8988T (cell line): Measurements from ENCODE around the gene OR4E2.
"Not testable (repeated sequence)": the region's sequence is repeated elsewhere in the genome, so short reads cannot be mapped to it uniquely, and the experiment has no call there.

Source experiments
- DNase-seq: peaks from one replicate; pipeline ENCODE4 v3.0.0; 2011

Gene OR4E2, protein sequence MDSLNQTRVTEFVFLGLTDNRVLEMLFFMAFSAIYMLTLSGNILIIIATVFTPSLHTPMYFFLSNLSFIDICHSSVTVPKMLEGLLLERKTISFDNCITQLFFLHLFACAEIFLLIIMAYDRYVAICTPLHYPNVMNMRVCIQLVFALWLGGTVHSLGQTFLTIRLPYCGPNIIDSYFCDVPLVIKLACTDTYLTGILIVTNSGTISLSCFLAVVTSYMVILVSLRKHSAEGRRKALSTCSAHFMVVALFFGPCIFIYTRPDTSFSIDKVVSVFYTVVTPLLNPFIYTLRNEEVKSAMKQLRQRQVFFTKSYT

DNA sequence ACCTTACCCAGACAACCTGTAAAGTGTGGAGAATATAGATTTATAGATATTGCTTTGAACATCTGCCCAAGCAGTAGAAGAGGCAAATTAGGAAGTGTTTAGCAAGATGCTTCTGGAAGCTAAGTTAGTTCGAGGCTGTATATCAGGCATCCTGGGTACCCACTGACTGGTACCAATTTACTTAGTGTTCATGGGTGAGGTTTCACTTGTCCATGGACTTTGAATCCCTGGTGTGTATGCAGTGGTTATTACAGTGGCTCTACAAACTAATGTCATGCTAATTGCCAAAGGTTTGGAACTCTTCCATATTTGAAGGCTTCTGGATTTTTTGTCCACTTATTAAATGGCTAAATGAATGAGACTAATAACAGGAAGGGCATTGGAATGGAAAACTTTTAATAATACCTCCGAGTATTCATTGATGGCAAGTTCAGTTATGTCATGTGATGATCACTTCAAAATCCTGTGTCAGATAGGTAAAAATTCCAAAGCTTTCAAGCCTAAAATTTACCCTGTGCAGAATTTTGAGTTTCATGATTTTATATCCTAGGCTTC, at the start of gene OR4E2:
Gene OR4E2, plus strand, starts transcription at position 505 of the 555 bp plus-strand sequence. CDS start 11,248 bp downstream, outside the sequence.
- DNase-seq, result no peak

DNA sequence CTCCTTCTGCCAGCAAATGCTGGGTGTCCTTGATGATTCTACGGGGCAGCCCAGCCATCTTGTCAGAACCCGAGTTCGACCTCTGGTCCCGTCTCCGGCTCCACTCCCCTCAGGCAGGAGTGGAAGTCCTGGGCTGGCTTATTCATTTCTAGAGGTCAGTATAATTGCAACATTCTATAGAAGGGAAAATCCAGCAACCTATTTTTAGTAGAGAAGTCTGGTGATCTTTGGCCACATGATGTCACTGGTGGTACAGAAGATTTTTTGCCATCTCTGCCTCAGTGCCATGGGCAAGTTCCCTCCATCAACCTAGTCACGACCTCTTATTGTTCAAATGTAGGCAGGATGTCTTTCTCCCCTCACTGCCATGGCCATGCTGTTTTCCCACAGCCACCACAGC, 41.3 kb upstream of the OR4E2 start:
- no peak for DNase-seq

DNA sequence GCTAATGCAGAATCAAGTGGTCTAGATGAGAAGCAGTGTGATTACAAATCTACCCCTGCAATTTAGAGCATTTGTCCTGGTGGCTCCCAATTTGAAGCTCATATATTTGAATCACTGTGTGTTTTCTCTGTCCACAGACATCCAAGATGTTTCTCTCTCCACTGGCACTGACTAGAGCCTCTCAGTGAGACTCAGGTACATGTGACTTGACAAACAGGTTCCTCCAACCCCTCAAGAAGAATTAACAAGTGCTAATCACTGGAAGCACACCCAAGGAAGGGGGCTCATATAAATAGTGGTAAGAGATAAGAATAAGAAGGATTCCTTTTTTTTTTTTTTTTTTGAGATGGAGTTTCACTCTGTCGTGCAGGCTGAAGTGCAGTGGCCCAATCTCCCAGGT, 39.4 kb upstream of the OR4E2 start:
- DNase-seq, result no peak

DNA sequence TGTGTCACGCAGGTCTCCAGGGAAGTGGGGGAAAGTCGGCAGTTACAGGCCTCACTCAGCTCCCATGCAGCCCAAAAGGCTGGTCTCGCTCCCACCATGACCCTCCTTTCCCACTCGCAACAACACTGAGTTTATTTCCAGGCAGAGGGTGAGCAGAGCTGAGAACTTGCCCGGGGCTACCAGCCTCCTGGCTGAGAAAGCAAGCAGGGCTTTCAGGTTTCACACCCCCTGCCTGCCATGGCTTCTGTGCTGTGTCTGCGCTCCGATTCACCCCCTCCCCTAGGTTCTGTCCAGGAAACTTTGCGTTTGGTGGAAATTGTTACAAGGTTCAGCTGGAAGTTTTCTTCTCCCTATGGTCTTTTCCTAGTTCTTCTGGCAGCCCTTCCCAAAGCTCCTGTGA, 36.0 kb upstream of the OR4E2 start:
- DNase-seq, result no peak

DNA sequence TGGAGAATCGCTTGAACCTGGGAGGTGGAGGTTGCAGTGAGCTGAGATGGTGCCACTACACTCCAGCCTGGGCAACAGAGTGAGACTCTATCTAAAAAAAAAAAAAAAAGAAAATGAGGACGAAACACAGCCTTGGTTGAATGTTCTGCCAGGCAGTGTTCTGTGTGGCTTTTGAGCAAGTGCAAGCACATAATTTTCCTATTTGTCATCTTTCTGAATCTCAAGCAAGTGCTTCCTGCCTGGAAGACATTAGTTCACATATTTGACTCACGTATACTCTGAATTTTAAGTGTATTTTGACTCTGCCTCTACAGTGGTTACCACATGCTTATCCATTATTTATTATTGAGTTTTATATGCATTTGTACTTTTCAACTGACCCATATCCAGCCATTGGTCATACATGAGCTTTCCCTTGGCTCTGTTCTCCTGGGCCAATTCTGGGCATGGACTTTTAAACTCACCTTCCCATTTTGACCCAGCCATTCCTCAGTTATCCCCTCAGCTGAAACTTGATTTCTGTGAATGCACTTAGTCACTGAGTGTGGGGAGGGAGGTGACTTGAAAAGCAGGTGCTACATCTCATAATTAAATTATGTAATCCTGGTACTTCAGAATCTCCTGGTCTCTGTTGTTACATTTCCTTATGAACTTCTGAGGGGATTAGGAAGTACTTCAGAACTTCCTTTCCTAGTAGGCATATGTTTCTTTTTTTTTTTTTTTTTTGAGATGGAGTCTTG, 27.0 kb upstream of the OR4E2 start:
- no peak for DNase-seq

DNA sequence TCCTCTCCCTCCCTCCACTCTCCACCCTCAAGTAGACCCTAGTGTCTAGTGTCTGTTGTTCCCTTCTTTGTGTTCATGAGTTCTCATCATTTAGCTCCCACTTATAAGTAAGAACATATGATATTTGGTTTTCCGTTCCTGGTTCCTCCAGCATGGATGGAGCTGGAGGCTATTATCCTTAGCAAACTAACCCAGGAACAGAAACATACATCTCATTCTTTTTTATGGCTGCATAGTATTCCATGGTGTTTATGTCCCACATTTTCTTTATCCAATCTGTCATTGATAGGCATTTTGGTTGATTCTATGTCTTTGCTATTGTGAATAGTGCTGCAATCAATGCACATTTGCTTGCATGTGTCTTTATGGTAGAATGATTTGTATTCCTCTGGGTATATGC, 23.1 kb upstream of the OR4E2 start:
- not testable (repeated sequence) for DNase-seq

DNA sequence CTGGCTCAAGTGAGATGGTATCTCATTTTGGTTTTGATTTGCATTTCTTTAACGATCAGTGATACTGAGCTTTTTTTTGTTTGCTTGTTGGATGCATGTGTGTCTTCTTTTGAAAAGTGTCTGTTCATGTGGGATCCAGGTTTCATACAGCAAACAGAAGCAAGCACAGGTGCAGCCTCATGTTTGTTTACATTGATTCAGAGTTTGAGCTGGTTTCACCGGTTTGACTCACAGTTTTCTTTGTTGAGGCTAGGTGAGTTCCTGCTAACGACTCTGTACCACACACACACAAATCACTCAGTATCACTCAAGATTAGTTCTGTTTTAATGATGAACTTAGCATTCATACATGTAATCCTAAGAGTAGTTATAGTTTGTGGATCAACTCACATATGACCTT, 22.6 kb upstream of the OR4E2 start:
- DNase-seq, result no peak

DNA sequence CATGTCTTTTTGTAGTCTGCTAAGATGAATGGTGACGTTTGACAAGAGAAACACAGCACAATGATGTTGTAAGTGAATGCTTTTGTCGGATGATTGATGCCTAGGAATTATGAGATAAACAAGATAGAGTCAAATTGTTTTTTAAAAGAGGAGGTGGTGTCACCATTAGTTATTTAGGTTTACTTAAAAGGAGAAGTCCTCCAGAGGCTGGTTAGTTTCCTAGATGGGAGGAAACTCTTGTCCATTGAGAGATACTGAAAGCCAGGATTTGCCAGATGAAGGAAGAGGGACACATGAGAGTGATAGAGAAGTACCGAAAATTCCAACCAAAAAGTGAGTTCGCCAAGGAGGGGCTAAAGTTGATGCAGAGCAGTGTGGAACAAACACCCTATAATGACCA, 18.8 kb upstream of the OR4E2 start, which contains the start of gene OR10G2:
Gene OR10G2, minus strand, starts transcription at position 101 of the 400 bp plus-strand sequence. Its CDS starts 98 bp downstream, at position 3.
- no peak for DNase-seq

DNA sequence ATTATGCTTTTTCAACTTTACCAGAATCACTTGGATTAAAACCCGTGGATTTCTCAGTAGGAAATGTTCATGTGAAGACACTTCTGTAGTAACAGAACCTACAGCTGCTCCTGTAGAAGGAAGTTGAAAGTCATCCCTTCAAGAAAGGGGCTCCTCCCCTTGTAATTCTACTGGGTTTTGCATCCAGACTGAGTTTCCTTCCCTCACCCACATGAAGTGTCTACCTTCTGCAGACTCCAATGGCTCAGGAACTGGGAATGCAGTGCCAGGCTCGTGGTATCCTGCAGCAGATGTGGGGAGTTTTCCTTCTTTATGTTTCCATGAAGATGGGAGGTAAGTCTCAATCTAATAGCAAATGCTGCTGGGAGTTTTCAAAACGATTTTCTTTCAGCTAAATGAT, 11.0 kb upstream of the OR4E2 start:
- DNase-seq, result no peak

DNA sequence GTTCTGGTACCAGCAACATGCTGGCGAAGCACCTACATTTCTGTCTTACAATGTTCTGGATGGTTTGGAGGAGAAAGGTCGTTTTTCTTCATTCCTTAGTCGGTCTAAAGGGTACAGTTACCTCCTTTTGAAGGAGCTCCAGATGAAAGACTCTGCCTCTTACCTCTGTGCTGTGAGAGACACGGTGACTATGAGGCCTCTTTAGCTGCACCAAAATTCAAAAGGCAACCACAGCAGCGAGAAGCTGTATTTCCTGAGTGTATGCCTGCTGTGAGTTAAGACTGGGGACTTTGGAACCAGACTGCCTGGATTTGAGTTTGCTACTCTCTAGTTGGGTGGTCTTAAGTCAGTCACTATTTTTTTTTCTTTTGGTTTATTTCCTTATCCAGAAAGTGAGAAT, 10.2 kb upstream of the OR4E2 start:
- no peak for DNase-seq

DNA sequence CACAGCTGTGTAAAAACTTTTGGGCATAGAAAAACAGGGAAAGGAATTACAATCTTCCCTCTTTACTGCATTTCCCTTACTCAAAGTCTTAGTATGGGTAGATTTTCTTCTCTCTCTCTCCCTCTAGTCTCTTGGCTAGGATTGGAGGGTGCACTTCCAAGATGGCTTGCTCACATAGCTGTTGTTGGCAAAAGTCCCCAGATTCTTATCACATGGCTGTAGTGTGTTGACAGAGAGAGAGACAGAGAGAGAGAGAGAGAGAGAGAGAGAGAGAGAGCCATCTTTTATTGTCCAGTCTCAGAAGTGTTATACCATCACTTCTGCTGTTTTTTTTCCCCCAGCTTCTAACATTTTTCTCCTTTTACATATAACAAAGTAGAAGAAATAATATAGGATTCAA, 6.3 kb upstream of the OR4E2 start:
- DNase-seq, result no peak

DNA sequence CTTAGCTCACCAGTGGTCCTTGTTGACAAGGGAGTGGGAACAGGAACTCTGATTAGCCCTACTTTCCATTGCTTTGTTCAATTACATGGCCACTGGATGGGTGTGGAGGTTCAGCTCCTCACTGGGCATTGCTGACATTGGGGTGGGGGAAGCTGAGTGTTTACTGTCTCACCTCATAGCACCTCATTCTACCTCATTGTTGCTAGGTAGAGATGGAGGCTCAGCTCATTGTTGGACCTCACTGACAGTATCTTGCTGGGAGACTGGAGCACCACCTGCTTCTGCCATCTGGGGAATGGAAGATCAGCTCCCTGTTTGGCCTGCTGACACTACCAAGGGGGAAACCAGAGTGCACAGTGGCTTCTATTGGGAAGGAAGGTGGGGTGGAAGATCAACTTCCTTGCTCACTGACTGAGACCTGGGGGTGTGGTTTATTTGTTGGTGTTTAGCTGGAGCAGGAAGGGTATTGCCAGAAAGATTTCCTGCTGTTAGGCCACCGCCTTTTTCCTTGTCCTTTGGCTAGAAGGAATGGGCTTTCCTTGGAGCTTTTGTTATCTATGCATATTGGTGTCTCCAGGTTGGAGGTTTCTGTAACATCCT, 1.3 kb upstream of the OR4E2 start:
- no peak for DNase-seq

DNA sequence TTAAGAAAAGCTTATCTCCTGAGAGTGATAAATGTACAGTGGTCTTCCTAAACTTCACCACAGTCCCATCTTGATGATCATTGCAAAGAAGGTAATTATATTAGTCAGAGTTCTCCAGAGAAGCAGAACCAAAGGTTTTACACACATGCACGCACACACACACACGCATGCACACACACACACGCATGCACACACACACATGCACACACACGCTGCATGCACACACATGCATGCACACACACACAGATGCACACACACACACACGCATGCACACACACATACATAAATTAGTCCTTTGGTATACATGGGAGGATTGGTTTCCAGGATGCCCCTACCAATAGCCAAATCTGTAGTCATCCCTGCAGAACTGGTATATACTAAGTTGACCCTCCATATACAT, 580 bp downstream of the OR4E2 start:
- no peak for DNase-seq

DNA sequence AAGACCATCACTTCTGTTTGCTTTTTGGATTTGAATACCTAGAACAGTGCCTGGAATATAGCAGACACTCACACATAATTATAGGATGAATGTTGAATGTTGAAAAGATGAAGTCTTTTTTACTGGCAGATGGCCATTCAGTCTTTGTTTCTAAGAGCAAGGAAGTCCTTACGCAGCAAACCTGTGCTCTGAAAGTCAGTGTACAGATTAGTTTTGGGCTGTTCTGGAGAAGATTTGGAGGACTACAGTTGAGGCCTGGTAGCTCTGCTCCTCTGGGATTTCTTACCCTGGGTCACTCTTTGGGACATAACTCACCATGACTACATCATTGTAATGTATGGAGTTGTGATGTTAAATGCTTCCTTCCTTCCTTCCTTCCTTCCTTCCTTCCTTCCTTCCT, 3.3 kb downstream of the OR4E2 start:
- no peak for DNase-seq

DNA sequence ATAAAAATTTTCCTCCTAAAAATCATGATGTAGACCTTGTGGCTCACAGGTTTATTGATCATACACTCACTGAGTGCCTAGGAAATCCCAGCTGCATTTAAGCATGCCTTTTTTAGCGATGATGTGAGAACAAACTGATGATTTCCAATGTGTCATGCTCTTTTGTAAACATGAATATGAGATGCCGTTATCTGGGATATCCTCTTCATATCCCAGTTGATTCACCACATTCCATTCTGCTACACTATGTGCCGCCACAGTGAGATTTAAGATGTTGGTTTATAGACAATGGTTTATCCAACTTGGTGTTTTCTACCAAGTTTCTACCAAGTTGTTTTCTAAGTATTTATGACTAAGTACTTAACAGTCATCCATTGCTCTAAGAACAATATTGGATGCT, 14.7 kb downstream of the OR4E2 start:
- DNase-seq, result no peak

DNA sequence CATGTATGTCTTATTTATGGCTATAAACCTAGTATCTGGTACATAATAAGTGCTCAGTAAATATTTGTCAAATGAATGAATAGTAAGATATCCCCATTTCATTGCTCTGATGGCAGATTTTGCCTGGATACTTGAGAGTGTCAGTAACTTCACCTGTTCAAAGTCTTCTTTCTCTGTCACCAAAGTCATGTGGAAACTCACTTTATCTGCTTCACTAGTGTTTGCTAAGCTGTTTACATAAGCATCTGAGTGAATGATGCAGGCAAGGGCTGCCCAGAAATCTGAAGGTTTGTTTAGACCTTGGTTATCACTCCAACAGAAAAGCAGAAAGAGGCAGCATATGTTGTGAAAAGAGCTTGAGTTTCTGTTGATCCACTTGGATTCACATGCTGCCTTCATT, 15.6 kb downstream of the OR4E2 start:
- no peak for DNase-seq

DNA sequence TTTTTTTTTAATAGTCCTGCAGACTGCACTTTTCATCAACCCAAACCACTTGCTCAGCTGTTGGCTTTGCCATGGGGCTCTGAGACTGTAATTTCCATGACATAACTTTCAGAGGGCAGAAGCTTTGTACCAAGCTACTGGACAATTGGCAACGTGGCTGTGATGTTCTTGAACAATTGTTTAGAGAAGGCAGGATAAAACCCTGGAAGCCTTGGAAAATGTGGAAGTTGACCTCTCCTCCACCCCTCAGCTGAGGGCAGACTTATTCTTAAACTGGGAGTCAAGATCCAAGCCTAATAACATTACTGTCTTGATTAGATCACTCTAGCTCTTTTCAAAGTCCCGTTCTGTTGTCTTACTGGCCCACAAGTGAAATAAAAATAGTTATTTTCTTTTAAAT, 17.7 kb downstream of the OR4E2 start:
- no peak for DNase-seq

DNA sequence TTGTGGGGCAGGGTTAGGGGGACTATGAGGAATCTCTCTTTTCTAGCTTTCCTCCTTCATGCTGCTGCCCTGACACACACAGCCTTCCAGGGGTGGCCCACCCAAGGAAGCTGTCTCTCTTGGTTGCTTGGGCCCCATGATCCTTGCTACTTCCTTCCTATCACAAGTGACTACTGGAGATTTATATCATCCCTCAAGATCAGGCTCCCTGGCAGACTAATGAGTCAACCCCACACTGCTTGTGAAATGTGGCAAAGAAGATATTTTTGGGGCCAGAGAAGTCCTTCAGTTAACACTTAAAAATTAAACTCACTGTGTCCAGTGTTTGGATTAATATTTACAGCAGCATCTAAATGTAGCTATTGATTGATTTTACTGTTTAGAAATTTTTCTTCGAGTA, 18.5 kb downstream of the OR4E2 start:
- no peak for DNase-seq

DNA sequence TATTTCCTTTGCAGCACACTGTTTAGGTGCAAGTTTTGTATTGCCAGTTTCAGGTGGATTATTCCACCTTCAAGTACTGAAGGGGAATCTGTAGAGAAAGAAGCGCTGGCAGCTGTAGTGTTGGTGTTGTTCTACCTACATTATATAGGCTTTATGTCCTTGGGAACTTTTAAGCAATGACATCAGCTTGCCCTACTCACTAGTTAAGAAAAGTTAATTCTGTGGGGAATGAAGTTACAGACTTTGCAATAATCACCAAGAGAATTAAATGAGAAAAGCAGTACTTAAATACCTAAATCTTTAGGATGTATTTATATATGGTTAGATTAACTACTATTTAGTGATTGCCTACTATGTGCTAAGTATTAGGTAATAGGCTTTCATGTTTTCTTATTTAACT, 20.1 kb downstream of the OR4E2 start, which contains the start of gene OR4E1:
Gene OR4E1, minus strand, starts transcription at position 101 of the 400 bp plus-strand sequence. CDS start 2,883 bp downstream, outside the sequence.
- no peak for DNase-seq

DNA sequence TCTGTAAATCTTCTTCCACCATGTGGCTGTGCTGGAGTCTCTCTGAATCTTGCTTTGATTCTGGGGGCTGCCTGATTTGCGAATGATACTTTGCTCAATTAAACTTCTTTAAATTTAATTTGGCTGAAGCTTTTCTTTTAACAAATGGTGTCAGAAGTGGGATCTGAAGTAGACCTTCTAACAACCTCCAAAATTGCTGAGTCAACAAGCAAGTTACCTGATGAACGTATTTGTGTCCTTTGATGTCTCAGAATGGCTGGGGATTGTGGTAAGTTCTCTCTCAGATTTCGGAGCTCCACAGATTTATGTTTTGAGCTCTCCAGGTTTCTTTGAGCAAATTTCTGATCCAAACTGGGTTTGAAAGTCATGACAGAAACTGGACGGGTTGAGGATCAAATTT, 21.9 kb downstream of the OR4E2 start:
- no peak for DNase-seq

DNA sequence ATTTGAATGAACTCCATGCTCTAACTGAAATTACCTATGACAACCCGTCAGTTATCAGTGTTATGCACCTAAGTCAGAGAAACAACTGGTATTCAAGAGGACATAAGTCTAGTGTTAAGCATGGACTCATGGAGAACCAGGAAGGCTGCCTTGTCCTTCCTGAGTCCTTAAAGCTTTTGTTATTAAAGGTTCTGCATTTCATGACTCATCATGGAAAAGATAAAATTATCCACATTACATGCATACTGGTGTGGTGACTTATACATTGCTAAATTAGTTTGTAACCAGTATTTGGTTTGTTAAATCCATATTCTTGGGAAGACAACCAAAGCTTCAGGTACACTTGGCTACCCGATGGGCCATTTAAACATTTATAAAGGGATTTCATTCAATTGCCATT, 26.4 kb downstream of the OR4E2 start:
- no peak for DNase-seq

DNA sequence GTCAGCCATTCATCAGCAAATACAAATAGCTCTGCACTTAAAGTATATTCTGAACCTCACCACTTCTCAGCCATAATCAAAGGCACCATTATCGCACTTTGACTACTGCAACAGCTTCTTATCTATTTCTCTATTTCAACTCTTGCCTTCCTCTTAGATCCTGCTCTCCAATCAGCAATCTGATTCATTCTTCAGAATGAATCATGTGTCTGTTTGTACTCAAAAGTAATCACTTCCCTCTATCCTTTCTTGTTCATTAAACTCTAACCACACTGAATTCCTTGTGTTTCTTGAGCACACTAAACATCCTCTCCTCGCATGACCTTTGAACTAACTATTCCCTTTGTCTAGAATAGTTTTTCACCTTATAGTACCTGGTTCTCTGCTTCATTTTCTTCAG, 32.8 kb downstream of the OR4E2 start:
- no peak for DNase-seq

DNA sequence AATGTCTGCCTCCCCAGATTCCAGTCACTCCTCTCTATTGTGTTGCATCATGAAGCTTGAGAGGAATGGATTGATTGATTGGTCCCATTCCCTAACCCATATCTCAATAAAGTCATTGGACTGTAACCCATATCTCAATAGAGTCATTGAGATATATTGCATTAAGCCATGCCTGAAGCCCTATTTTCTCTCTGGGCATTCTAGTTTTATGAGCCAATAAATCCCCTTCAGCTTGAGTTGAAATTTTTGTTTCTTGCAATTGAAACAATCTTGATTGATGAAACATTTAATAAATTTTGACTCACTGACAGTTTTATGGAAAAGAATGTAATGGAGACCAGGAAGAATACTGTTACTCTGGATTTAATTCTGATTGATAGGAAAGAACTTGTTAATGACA, 40.8 kb downstream of the OR4E2 start:
- DNase-seq, result no peak

DNA sequence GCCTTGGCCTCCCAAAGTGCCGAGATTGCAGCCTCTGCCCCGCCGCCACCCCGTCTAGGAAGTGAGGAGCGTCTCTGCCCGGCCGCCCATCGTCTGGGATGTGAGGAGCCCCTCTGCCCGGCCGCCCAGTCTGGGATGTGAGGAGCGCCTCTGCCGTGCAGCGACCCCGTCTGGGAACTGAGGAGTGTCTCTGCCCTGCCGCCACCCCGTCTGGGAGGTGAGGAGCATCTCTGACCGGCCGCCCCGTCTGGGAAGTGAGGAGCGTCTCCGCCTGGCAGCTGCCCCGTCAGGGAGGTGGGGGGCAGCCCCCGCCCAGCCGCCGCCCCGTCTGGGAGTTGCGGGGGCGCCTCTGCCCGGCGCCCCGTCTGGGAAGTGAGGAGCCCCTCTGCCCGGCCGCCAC, 44.0 kb downstream of the OR4E2 start:
- DNase-seq, result not testable (repeated sequence)
